ENCODE measurements around the gene SRSF12. TPM values are rescaled to one million over a fixed set of nuclear protein-coding genes. Genes with fewer than 3 reads are reported as not detected.

SRSF12 gene
- total RNA-seq, 4 donors from 2014 or later: 2.8 to 12.7 TPM; not detected in 2

GRCh38 chr6:89058627-89059026 is 59.2 kb downstream of the SRSF12 start:
- Histone ChIP-seq H3K27ac (no peak overlapping the region), H3K4me3 (no peak overlapping the region), H3K4me1 (no peaks in the 10 kb centered on the region), H3K9me3 (no peaks in the 10 kb centered on the region), H3K36me3 (no peaks in the 10 kb centered on the region), H3K27me3 (no peaks in the 10 kb centered on the region)
- intact Hi-C loops (cut with DNase I; ENCODE audit: low total_unique reads): no loop called here
- TF ChIP-seq POLR2A (IDR thresholded peaks at IDR 0.05): no peak
- no peak for TF ChIP-seq CTCF (IDR thresholded peaks at IDR 0.05)
- no peak for DNase-seq

GRCh38 chr6:89057759-89058158 is 60.1 kb downstream of the SRSF12 start:
- Histone ChIP-seq H3K36me3 (no peaks in the 10 kb centered on the region), H3K27me3 (no peaks in the 10 kb centered on the region), H3K9me3 (no peaks in the 10 kb centered on the region), H3K4me1 (no peaks in the 10 kb centered on the region), H3K27ac (no peak overlapping the region), H3K4me3 (no peak overlapping the region)
- intact Hi-C loops (cut with DNase I; ENCODE audit: low total_unique reads): no loop called here
- no peak for TF ChIP-seq POLR2A (IDR thresholded peaks at IDR 0.05)
- no peak for TF ChIP-seq CTCF (IDR thresholded peaks at IDR 0.05)
- DNase-seq: no peak

DNA sequence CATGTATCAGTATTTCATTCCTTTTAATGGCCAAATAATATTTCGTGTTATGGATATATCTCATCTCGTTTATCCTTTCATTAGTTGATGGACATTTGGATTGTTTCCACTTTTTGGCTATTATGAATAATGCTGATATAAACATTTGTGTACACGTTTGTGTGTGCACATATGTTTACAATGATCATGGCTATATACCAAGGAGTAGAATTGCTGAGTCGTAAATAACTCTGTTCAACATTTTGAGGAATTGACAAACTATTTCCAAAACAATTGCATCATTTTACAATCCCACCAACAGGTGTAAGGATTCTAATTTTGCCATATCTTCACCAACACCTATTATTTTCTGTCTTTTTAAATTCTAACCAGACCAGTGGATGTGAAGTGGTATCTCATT is 63.7 kb downstream of the SRSF12 start:
- no peak for DNase-seq
- no peaks in the 10 kb centered on the region for H3K9me3 ChIP-seq
- H3K27me3 ChIP-seq: no peaks in the 10 kb centered on the region
- H3K4me1 ChIP-seq: no peaks in the 10 kb centered on the region
- intact Hi-C loops (cut with DNase I; ENCODE audit: low total_unique reads): no loop called here
- no peak overlapping the region for H3K4me3 ChIP-seq
- no peak for TF ChIP-seq POLR2A (IDR thresholded peaks at IDR 0.05)
- TF ChIP-seq CTCF (IDR thresholded peaks at IDR 0.05): no peak
- no peaks in the 10 kb centered on the region for H3K36me3 ChIP-seq
- H3K27ac ChIP-seq: no peak overlapping the region

- no peak for TF ChIP-seq CTCF (IDR thresholded peaks at IDR 0.05)
- H3K9me3 ChIP-seq: no peaks in the 10 kb centered on the region
- H3K4me3 ChIP-seq: no peak overlapping the region
- no peaks in the 10 kb centered on the region for H3K4me1 ChIP-seq
- no peaks in the 10 kb centered on the region for H3K27me3 ChIP-seq
- DNase-seq: no peak
- no peaks in the 10 kb centered on the region for H3K36me3 ChIP-seq
- no peak overlapping the region for H3K27ac ChIP-seq
- intact Hi-C loops (cut with DNase I; ENCODE audit: low total_unique reads): no loop called here
Measured at GRCh38 chr6:89051676-89052075, 66.2 kb downstream of the SRSF12 start.

GRCh38 chr6:89050697-89051096 is 67.2 kb downstream of the SRSF12 start:
- intact Hi-C loops (cut with DNase I; ENCODE audit: low total_unique reads): no loop called here
- no peaks in the 10 kb centered on the region for H3K4me1 ChIP-seq
- H3K4me3 ChIP-seq: no peak overlapping the region
- no peak for DNase-seq
- H3K27me3 ChIP-seq: no peaks in the 10 kb centered on the region
- H3K27ac ChIP-seq: no peak overlapping the region
- no peaks in the 10 kb centered on the region for H3K36me3 ChIP-seq
- H3K9me3 ChIP-seq: no peaks in the 10 kb centered on the region
- TF ChIP-seq POLR2A (IDR thresholded peaks at IDR 0.05): no peak
- no peak for TF ChIP-seq CTCF (IDR thresholded peaks at IDR 0.05)
